ENCODE results near the gene THG1L. TPM values are rescaled to one million over a fixed set of nuclear protein-coding genes. Genes with fewer than 3 reads are reported as not detected.
A peak's percentile ranks its signal among the peaks of the same experiment; 100 is the strongest.

Gene THG1L
- total RNA-seq, 1 experiment from 2014 or later, result 12.9 TPM

- Mint-ChIP-seq H3K27ac (no peak overlapping the region), H3K9me3 (peaks cover 0 to 7% of the 10 kb centered on the region in 2 experiments; a peak in 2 of 5 replicates), H3K27me3 (ENCODE audit: low read depth) (peaks cover 14% of the 10 kb centered on the region), H3K4me1 (peaks cover 5 to 10% of the 10 kb centered on the region in 2 experiments), H3K36me3 (ENCODE audit: insufficient read depth in 1 of 3, low read depth in 3 of 3) (peaks cover 21 to 43% (median 39%) of the 10 kb centered on the region in 3 experiments), H3K4me3 (peak overlapping the region in 1 of 2 experiments; percentile 44; a peak in 1 of 5 replicates)
- H3K23me2 ChIP-seq (ENCODE audit: insufficient read length, low read depth, low read length, poor library complexity, severe bottlenecking), result peaks cover 9% of the 10 kb centered on the region
- no peak overlapping the region for H2BK5ac ChIP-seq (ENCODE audit: insufficient read length, low read length)
- no peak overlapping the region for H3K4me2 ChIP-seq (ENCODE audit: insufficient read depth, insufficient read length, low read length)
- no peaks in the 10 kb centered on the region for H3K79me1 ChIP-seq (ENCODE audit: insufficient read depth, low read depth, low read length, poor library complexity, severe bottlenecking)
- no peak overlapping the region for H3T11ph ChIP-seq (ENCODE audit: low read length)
- H3K14ac ChIP-seq (ENCODE audit: insufficient read depth, low read length), result no peak overlapping the region
- H3K79me2 ChIP-seq (ENCODE audit: insufficient read depth, low read length), result no peaks in the 10 kb centered on the region
- no peak overlapping the region for H2BK15ac ChIP-seq (ENCODE audit: low read depth, low read length)
- H3K9ac ChIP-seq (ENCODE audit: extremely low read depth, insufficient read length, low read length), result no peak overlapping the region
- H3K23ac ChIP-seq (ENCODE audit: insufficient read length, low read depth, low read length), result no peak overlapping the region
- H4K20me1 ChIP-seq (ENCODE audit: control insufficient read depth, insufficient read depth, insufficient read length), result no peaks in the 10 kb centered on the region
- no peak overlapping the region for H2BK12ac ChIP-seq (ENCODE audit: insufficient read length, low read depth, low read length)
- no peak overlapping the region for H3K56ac ChIP-seq (ENCODE audit: insufficient read length, low read depth, low read length)
- H4K8ac ChIP-seq (replicated peaks; ENCODE audit: insufficient read length, low read depth, low read length), result no peak overlapping the region
- H3K4me1 ChIP-seq (ENCODE audit: insufficient read depth, low read length), result no peaks in the 10 kb centered on the region
- H2BK20ac ChIP-seq (ENCODE audit: low read depth, low read length, poor library complexity, severe bottlenecking), result no peak overlapping the region
- H3K4ac ChIP-seq (ENCODE audit: low read depth, low read length), result no peak overlapping the region
- TF ChIP-seq CTCF (conservative IDR thresholded peaks at IDR 0.05), result peak; percentile 75
- DNase-seq, result peak; percentile 57
- H3K27ac ChIP-seq (ENCODE audit: insufficient read length, low read depth, low read length), result no peak overlapping the region
- H3K18ac ChIP-seq (ENCODE audit: insufficient read length, low read depth, low read length), result no peak overlapping the region
- WGBS (ENCODE audit: extremely low coverage, insufficient read length, low lambda C conversion rate), result no CpG with 5 or more reads among the region's 3 CpGs
- H4K5ac ChIP-seq (ENCODE audit: insufficient read length, low read depth, low read length), result no peak overlapping the region
- no peak overlapping the region for H2AFZ ChIP-seq (ENCODE audit: low read length)
- H4K91ac ChIP-seq (ENCODE audit: insufficient read length, low read depth, low read length), result no peak overlapping the region
- H3K27me3 ChIP-seq (ENCODE audit: insufficient read depth, low read length), result peaks cover 7% of the 10 kb centered on the region
- no peak overlapping the region for H2BK120ac ChIP-seq (ENCODE audit: low read depth, low read length, poor library complexity, severe bottlenecking)
- no peaks in the 10 kb centered on the region for H3K9me3 ChIP-seq (ENCODE audit: control insufficient read depth, low read depth, low read length)
- H2AK5ac ChIP-seq (ENCODE audit: insufficient read length, low read length), result no peak overlapping the region
Observed at GRCh38 chr5:157740229-157740610, 9.0 kb downstream of the THG1L start.
